Astrocyte (in vitro differentiated cells and primary cell): ENCODE measurements around the gene MAPKAPK2.

Experiments used
- EZH2 ChIP-seq: IDR thresholded peaks from 2 replicates; pipeline ENCODE4 v1.6.1; 2012; ENCODE audit warnings: mild to moderate bottlenecking, low read length, inconsistent platforms; ENCODE audit not compliant: insufficient read depth
- TF ChIP-seq, protein P1 (sequence below): IDR thresholded peaks from 2 replicates; pipeline ENCODE4 v1.5.1; 2011; ENCODE audit warnings: low read depth, mild to moderate bottlenecking, inconsistent platforms, low read length, moderate library complexity; ENCODE audit not compliant: insufficient read depth

DNA sequence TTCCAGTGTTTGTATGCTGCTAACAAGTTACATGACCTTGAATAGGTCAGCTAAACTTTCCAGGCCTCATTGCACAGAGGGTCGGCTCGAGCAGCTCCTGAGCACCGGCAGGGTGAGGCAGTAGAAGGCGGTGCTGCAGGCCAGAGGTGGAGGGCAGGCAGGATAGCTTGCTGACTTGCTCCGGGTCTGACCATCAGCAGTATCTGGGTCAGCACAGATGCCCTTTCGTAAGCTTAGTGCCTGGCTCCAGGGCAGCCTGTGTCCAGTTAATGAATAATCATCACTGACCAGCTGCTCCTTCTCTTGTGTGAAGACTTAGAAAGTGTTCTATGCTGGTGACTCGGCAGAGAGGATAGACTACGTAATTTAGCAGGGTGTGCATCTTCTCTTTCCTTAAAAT lies 6.9 kb downstream of the MAPKAPK2 start:
- TF ChIP-seq, protein P1, sequence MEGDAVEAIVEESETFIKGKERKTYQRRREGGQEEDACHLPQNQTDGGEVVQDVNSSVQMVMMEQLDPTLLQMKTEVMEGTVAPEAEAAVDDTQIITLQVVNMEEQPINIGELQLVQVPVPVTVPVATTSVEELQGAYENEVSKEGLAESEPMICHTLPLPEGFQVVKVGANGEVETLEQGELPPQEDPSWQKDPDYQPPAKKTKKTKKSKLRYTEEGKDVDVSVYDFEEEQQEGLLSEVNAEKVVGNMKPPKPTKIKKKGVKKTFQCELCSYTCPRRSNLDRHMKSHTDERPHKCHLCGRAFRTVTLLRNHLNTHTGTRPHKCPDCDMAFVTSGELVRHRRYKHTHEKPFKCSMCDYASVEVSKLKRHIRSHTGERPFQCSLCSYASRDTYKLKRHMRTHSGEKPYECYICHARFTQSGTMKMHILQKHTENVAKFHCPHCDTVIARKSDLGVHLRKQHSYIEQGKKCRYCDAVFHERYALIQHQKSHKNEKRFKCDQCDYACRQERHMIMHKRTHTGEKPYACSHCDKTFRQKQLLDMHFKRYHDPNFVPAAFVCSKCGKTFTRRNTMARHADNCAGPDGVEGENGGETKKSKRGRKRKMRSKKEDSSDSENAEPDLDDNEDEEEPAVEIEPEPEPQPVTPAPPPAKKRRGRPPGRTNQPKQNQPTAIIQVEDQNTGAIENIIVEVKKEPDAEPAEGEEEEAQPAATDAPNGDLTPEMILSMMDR = no peak
- no peak for TF ChIP-seq EZH2
